Activated naive CD8-positive, alpha-beta T cell (primary cell): ENCODE results near the gene PABPC1L.

ENCODE experiments used
- H3K27ac Mint-ChIP-seq: one replicate; pipeline ENCODE4 v1.8.0; 2021; ENCODE audit warnings: mixed read lengths
- H3K27me3 Mint-ChIP-seq: one replicate; pipeline ENCODE4 v1.8.0; 2021; ENCODE audit warnings: mixed read lengths
- H3K36me3 Mint-ChIP-seq: one replicate; pipeline ENCODE4 v1.8.0; 2021; ENCODE audit warnings: mixed read lengths
- H3K4me1 Mint-ChIP-seq: one replicate; pipeline ENCODE4 v1.8.0; 2021; ENCODE audit warnings: low read depth, mixed read lengths
- H3K4me3 Mint-ChIP-seq: one replicate; pipeline ENCODE4 v1.8.0; 2021; ENCODE audit warnings: mild to moderate bottlenecking, mixed read lengths
- H3K9me3 Mint-ChIP-seq: one replicate; pipeline ENCODE4 v1.8.0; 2021; ENCODE audit warnings: low read depth, mixed read lengths

Gene PABPC1L

DNA sequence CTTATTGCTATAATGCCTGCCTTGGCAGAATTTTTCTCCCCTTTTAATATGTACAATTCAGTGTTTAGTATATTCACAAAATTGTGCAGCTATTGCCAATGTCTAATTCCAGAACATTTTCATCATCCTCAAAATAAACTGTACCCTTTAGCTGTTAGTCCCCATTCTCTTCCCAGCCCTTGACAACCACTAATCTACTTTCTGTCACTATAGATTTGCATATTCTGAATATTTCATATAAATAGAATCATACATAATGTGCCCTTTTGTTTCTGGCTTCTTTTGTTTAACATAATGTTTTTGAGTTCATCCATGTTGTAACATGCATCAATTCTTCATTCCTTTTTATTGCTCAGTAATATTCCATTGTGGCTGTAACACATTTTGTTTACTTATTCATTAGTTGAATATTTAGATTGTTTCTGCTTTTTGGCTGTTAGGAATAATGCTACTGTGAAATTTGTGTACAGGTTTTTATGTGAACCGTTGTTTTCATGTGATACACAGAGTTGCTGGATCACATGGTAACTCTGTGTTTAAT is 78.8 kb downstream of the PABPC1L start:
- Mint-ChIP-seq H3K27me3 (no peaks in the 10 kb centered on the region), H3K36me3 (peaks cover 27% of the 10 kb centered on the region), H3K4me3 (peak overlapping the region; percentile 61), H3K27ac (peak overlapping the region; percentile 99), H3K4me1 (peaks cover 79% of the 10 kb centered on the region), H3K9me3 (no peaks in the 10 kb centered on the region)
